Cardiac muscle cell (in vitro differentiated cells and primary cell): ENCODE measurements around the gene PADI1. TPM values are rescaled to one million over a fixed set of nuclear protein-coding genes. Genes with fewer than 3 reads are reported as not detected.

Experiments used
- DNase-seq, 2 donors: peaks; one replicate each; pipeline versions ENCODE4 v3.0.0 to v3.0.0-alpha.2; 2010 to 2017; ENCODE audit warnings: low read depth in 1 of 2, low spot score in 1 of 2
- H3K27ac ChIP-seq: fragments of 200-600 bp; sonication (generic); 2 replicates; pipeline ENCODE4 v1.5.1; 2016
- H3K27me3 ChIP-seq: fragments of 200-600 bp; sonication (generic); 2 replicates; pipeline ENCODE4 v1.6.0; 2016; ENCODE audit warnings: control low read depth
- H3K36me3 ChIP-seq: fragments of 200-600 bp; sonication (generic); 2 replicates; pipeline ENCODE4 v1.5.1; 2016; ENCODE audit warnings: control low read depth
- H3K4me1 ChIP-seq: fragments of 200-600 bp; sonication (generic); 2 replicates; pipeline ENCODE4 v1.8.1; 2017; ENCODE audit warnings: low read depth, mild to moderate bottlenecking, mixed run types
- H3K4me3 ChIP-seq: fragments of 200-600 bp; sonication (generic); 2 replicates; pipeline ENCODE4 v1.5.1; 2016; ENCODE audit warnings: mild to moderate bottlenecking
- H3K9me3 ChIP-seq: fragments of 200-600 bp; sonication (generic); 2 replicates; pipeline ENCODE4 v1.5.1; 2017; ENCODE audit warnings: low read depth, mild to moderate bottlenecking, control low read depth
- polyA plus RNA-seq: library from polyadenylated mRNA; unstranded; fragments of >200 nt; fragmentation: Nextera tagmentation; extraction: Ambion mirVana; gene quantifications from 2 replicates; pipeline ENCODE4 v1.2.1, GENCODE V29; 2016
- total RNA-seq: library from RNA; depleted of rRNA; stranded (reverse); fragments of >200 nt; gene quantifications from 2 replicates; pipeline ENCODE4 v1.2.3, GENCODE V29; 2016
- TF ChIP-seq, protein P1 (sequence below): IDR thresholded peaks from 2 replicates; pipeline ENCODE4 v1.5.1; 2012; ENCODE audit warnings: low read depth, mild to moderate bottlenecking, low read length

Gene PADI1
- total and polyA plus RNA-seq, 2 experiments from 2014 or later: 1.3 to 6.7 TPM

DNA sequence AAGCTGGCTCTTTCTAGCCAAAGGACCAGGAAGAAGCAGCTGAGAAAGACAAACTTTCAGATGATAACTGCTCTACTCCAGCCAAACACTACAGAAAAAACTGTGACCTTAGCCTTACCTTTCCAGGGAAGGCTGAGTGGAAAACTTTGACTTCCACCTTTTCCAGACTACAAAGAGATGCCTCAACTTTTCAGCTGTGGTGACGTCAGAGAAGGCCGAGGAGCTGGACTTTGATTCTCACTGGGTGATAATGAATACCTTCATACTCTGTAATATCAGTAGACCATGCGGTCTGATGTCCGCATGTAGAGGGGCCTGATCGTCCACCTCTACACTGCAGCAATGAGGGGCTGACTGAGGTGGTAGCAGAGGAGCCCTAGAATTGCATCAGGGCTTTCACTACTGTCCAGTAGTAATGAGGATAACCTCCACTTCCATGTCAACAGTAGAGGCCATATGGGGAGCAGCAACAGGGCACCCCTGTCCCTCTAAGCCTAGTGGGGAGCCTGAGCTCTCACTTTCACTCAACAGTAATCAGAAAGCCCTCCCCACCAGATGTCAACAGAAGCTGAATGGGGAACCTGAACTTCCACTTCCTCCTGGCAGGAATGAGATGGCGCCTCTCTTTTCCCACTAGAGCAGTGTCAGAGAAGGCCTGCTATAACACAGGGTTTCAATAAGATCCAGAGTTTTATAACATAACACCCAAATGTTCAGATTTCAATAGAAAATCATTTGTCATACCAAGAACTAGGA, 28.4 kb upstream of the PADI1 start:
- DNase-seq: no peak
- TF ChIP-seq, protein P1, sequence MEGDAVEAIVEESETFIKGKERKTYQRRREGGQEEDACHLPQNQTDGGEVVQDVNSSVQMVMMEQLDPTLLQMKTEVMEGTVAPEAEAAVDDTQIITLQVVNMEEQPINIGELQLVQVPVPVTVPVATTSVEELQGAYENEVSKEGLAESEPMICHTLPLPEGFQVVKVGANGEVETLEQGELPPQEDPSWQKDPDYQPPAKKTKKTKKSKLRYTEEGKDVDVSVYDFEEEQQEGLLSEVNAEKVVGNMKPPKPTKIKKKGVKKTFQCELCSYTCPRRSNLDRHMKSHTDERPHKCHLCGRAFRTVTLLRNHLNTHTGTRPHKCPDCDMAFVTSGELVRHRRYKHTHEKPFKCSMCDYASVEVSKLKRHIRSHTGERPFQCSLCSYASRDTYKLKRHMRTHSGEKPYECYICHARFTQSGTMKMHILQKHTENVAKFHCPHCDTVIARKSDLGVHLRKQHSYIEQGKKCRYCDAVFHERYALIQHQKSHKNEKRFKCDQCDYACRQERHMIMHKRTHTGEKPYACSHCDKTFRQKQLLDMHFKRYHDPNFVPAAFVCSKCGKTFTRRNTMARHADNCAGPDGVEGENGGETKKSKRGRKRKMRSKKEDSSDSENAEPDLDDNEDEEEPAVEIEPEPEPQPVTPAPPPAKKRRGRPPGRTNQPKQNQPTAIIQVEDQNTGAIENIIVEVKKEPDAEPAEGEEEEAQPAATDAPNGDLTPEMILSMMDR: no peak

DNA sequence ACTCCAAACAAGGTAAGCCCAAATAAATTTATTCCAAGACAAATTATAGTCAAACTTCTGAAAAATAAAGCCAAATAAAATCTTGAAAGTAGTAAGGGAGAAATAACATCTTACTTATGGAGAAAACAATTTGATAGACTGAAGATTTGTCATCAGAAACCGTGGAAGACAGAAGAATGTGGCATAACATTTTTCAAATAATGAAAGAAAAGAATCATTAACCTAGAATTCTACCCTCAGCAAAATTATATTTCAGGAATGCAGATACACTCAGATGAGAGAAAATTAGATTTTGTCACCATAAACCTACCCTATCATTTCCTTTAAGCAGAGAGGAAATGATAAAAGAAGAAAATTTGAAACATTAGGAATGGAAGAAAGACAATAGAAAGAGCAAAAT, 27.3 kb upstream of the PADI1 start:
- TF ChIP-seq, protein P1: no peak
- Histone ChIP-seq H3K4me3 (no peak overlapping the region), H3K4me1 (no peaks in the 10 kb centered on the region), H3K9me3 (no peaks in the 10 kb centered on the region), H3K27me3 (no peaks in the 10 kb centered on the region), H3K36me3 (no peaks in the 10 kb centered on the region), H3K27ac (no peak overlapping the region)
- no peak for DNase-seq

More for the DNA sequence above, 28.4 kb upstream of the PADI1 start:
- H3K27me3 ChIP-seq: no peaks in the 10 kb centered on the region
- no peaks in the 10 kb centered on the region for H3K9me3 ChIP-seq
- no peaks in the 10 kb centered on the region for H3K4me1 ChIP-seq
- H3K27ac ChIP-seq: no peak overlapping the region
- H3K4me3 ChIP-seq: no peak overlapping the region
- no peaks in the 10 kb centered on the region for H3K36me3 ChIP-seq

DNA sequence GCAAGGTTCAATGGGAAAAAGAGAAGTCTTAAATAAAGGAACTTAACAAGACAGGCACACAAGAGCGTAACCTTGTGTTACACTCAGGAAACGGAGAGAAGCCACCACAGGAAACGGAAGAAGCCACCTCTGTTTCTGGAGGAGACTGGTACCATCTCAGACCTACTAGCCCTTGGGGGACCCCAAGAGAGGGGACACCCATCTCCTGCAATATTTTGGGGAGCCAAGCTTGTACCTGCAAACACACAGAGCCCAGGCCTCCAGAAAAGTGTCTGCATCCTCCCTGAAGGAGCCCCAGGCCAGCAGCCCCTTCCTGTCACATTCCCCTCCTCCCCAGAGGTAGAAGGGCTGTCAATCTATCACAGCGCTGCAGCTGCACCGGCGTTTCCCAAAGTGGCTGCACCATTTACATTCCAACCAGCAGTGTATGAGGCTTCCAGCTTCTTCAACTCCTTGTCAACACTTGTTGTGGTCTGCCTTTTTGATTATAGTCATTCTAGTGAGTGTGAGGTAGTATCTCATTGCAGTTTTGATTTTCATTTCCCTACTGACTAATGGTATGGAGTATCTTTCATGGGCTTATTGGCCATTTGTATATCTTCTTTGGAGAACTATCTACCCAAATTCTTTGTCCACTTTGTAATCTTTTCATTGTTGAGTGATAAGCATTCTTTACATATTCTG, 23.0 kb upstream of the PADI1 start:
- Histone ChIP-seq H3K27me3 (no peaks in the 10 kb centered on the region), H3K4me1 (no peaks in the 10 kb centered on the region), H3K4me3 (no peak overlapping the region), H3K27ac (no peak overlapping the region), H3K36me3 (no peaks in the 10 kb centered on the region), H3K9me3 (no peaks in the 10 kb centered on the region)
- peak in 1 of 2 donors; percentile 29 for DNase-seq
- TF ChIP-seq, protein P1: no peak

DNA sequence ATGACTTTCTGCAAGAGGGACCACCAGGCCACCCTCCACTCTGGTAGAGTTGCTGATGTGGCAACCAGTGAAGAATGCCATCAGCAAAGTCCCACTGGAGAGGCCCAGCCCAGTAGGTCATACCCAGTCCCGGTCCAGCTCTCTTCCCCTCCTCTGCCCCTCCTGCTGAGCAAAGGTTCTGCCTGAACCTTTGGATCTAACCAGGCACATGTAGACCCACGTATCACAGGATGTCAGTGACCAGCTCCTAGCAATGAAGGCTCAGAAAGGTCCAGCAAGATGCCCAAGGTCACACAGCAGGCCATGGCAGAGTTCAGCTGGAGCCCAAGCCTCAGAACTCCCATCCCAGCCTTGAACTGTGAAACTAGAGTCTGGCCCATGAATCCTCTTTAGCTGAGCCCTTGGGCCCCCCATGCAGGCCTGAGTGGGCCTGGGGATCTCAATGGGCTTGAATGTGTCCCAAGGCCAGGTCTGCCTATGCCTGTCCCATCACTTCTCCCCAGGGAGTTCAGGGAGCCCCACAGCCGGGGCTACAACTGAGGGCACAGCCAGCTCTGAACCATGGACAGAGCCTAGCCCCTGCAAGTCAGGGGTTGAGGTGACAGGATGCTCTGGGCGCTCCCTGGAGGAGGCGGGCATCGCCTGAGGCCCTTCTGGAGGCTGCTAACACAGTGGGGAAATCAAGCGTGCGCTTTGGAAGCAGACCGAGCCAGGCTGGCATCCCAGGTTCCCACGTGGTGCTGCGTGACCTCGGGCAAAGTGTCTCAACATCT, 21.4 kb upstream of the PADI1 start:
- Histone ChIP-seq H3K9me3 (no peaks in the 10 kb centered on the region), H3K4me1 (no peaks in the 10 kb centered on the region), H3K4me3 (no peak overlapping the region), H3K27me3 (no peaks in the 10 kb centered on the region), H3K27ac (no peak overlapping the region), H3K36me3 (no peaks in the 10 kb centered on the region)
- TF ChIP-seq, protein P1: no peak
- no peak for DNase-seq

DNA sequence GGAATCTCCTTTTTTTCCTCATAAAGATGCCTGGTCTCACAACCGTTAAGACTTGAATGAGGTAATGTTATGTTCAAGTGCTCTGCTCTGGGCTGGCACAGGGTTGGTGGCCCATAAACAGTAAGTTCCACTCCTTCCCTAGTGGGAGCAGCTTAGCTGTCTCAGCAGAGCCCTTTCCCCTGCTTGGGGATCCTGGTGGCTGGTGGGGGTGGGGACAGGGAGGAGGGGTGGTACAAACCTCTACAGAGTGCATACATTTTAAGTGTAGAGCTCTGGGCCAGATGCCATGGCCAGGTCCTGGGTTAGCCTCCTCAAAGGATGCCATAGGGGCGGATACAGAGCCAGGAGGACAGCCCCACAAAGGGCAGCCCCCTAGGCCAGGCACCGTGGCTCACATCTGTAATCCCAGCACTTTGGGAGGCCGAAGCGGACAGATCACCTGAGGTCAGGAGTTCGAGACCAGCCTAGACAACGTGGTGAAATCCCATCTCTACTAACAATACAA, 20.7 kb upstream of the PADI1 start:
- Histone ChIP-seq H3K9me3 (no peaks in the 10 kb centered on the region), H3K36me3 (no peaks in the 10 kb centered on the region), H3K27me3 (no peaks in the 10 kb centered on the region), H3K4me3 (no peak overlapping the region), H3K4me1 (no peaks in the 10 kb centered on the region), H3K27ac (no peak overlapping the region)
- TF ChIP-seq, protein P1: no peak
- no peak for DNase-seq
